Omental fat pad (tissue), 4 donors: ENCODE results near the gene CD1B. TPM values are rescaled to one million over a fixed set of nuclear protein-coding genes. Genes with fewer than 3 reads are reported as not detected.
"Not testable (repeated sequence)": the region's sequence is repeated elsewhere in the genome, so short reads cannot be mapped to it uniquely, and the experiment has no call there.

Source experiments
- ATAC-seq: fragments of 150-250 bp; one replicate; pipeline ENCODE4 v1.9.1; 2016; ENCODE audit warnings: mild to moderate bottlenecking, moderate library complexity; ENCODE audit not compliant: low FRiP score
- DNase-seq: peaks from one replicate; pipeline ENCODE4 v3.0.0-alpha.2; 2019; ENCODE audit warnings: low spot score
- total RNA-seq, 4 donors: library from RNA; depleted of rRNA; stranded (reverse); fragments of >200 nt; gene quantifications; one replicate each; pipeline ENCODE4 v1.1.0, GENCODE V29; 2016
- TF ChIP-seq, protein P1 (sequence below), 3 donors: fragments of 450-650 bp; IDR thresholded peaks; one replicate each; pipeline ENCODE4 v1.5.1; 2016 to 2017; ENCODE audit warnings: antibody characterized with exemption in 3 of 3, mild to moderate bottlenecking in 3 of 3, moderate library complexity in 2 of 3

Gene CD1B
- total RNA-seq, 4 donors from 2014 or later, result 0.38 TPM; not detected in 3

DNA sequence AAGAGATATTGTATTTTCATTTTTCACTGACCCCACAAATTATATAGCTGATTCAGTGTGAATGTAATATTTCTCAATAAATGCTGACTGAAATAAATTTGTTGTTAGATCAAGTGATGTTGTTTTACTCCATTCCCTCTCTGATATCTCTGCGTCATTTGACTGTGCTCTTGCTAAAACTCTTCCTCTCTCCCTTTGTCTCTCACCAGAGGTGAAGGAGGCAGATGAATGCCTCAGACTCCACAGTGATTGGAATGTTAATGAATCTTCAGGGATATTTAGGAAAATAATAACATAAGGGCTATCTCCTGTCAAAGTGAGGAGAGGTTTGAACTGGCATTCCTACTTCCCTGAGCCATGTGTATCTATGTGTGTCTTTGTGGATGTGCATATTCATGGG lies 26.1 kb upstream of the CD1B start:
- no peak for DNase-seq
- no peak for ATAC-seq
- TF ChIP-seq, protein P1, sequence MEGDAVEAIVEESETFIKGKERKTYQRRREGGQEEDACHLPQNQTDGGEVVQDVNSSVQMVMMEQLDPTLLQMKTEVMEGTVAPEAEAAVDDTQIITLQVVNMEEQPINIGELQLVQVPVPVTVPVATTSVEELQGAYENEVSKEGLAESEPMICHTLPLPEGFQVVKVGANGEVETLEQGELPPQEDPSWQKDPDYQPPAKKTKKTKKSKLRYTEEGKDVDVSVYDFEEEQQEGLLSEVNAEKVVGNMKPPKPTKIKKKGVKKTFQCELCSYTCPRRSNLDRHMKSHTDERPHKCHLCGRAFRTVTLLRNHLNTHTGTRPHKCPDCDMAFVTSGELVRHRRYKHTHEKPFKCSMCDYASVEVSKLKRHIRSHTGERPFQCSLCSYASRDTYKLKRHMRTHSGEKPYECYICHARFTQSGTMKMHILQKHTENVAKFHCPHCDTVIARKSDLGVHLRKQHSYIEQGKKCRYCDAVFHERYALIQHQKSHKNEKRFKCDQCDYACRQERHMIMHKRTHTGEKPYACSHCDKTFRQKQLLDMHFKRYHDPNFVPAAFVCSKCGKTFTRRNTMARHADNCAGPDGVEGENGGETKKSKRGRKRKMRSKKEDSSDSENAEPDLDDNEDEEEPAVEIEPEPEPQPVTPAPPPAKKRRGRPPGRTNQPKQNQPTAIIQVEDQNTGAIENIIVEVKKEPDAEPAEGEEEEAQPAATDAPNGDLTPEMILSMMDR (IDR thresholded peaks at IDR 0.05), result no peak

DNA sequence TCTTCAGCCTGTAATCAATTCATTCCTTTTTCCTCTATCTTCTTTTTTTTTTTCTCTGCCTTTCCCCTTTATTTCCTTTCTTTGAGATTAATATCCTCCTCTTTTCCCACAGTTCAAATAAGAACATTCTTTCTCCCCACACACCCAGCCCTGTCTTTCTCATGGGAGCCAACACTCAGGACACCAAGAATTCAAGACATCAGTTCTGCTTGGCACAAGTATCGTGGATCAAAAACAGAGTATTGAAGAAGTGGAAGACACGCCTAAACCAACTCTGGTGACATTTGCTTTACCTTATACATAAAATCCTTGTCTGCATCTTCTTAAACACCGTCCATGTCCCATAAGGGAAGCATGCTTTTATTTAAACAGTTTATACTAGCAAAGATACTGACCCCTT lies 25.3 kb upstream of the CD1B start:
- ATAC-seq, result no peak
- TF ChIP-seq, protein P1 (IDR thresholded peaks at IDR 0.05), result no peak
- no peak for DNase-seq

DNA sequence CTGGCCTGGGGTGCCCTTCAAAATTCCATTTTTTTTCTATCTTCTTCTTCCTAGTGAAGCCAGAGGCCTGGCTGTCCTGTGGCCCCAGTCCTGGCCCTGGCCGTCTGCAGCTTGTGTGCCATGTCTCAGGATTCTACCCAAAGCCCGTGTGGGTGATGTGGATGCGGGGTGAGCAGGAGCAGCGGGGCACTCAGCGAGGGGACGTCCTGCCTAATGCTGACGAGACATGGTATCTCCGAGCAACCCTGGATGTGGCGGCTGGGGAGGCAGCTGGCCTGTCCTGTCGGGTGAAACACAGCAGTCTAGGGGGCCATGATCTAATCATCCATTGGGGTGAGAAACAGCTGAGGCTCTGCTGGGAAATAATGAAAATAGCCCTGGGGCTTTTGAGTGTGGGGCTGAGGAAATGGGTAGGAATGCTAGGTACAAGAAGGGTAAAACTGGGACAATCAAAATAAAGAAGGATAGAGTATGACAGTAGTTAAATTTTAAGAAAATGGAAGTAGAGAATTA lies 24.5 kb upstream of the CD1B start:
- TF ChIP-seq, protein P1 (IDR thresholded peaks at IDR 0.05), result no peak
- ATAC-seq (no peak), DNase-seq (no peak)

DNA sequence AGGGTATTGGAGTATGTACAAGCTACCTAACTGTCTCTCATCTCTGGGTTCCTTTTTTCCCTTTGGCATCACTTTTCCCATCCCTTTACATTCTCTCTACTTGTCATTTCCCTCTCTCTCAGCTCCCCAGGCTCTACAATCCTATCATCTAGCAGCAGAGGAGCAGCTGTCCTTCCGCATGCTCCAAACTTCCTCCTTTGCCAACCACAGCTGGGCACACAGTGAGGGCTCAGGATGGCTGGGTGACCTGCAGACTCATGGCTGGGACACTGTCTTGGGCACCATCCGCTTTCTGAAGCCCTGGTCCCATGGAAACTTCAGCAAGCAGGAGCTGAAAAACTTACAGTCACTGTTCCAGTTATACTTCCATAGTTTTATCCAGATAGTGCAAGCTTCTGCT lies 22.9 kb upstream of the CD1B start:
- no peak for DNase-seq
- ATAC-seq, result no peak

DNA sequence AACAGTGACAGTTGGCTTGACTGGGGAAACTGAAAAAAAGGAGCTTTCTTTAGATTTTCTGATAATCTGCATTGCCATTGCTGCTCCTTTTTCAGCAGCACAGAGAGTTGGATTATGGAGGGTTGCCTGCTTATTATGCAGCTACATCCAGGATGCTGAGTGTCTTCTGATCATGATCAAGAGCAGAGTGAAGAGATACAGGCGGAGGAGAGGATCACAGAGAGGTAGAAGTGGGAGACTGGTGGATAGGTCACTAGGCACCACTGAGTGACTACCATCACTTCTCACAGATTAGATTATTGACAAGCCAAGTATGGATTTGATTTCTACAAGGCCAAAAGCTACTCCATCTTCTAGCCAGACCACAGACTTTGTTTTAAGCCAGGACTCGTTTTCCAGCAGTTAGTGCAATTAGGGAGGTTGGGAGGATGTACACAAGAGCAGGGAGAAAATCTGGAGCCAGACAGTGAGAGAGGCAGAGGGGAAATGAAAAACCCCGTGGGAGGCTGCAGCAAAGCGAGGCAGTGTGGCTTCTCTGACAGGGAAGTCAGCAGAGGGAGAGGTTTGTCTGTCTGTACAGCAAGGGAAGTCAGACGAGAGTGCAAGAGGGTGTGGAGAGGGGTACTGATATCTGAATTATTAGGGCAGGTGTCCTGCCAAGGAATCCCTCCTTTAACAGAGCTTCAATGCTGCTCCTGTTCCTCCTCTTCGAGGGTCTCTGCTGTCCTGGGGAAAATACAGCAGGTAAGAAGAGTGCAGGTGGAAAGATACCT lies 22.2 kb upstream of the CD1B start, which contains the start of gene CD1E:
CD1E (plus strand) TSS at position 592 of the 773 bp plus-strand sequence; CDS start at position 687, 95 bp downstream.
- ATAC-seq (no peak), DNase-seq (no peak)
- TF ChIP-seq, protein P1 (IDR thresholded peaks at IDR 0.05), result no peak

More for the DNA sequence above, 22.9 kb upstream of the CD1B start:
- TF ChIP-seq, protein P1 (IDR thresholded peaks at IDR 0.05), result no peak

DNA sequence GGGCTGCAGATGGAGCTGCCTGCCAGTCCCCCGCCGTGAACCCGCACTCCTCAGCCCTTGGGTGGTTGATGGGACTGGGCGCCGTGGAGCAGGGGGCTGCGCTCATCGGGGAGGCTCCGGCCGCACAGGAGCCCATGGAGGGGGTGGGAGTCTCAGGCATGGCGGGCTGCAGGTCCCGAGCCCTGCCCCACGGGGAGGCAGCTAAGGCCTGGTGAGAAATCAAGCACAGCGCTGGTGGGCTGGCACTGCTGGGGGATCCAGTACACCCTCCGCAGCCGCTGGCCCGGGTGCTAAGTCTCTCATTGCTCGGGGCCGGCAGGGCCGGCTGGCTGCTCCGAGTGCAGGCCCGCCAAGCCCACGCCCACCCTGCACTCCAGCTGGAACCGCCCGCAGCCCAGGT lies 17.6 kb upstream of the CD1B start:
- ATAC-seq, DNase-seq: not testable (repeated sequence)

DNA sequence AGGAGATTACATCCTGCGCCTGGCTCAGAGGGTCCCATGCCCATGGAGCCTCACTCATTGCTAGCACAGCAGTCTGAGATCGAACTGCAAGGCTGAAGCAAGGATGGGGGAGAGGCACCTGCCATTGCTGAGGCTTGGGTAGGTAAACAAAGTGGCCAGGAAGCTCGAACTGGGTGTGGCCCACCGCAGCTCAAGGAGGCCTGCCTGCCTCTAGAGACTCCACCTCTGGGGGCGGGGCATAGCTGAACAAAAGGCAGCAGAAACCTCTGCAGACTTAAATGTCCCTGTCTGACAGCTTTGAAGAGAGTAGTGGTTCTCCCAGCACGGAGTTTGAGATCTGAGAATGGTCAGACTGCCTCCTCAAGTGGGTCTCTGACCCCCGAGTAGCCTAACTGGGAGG lies 5.1 kb upstream of the CD1B start:
- not testable (repeated sequence) for ATAC-seq, DNase-seq

DNA sequence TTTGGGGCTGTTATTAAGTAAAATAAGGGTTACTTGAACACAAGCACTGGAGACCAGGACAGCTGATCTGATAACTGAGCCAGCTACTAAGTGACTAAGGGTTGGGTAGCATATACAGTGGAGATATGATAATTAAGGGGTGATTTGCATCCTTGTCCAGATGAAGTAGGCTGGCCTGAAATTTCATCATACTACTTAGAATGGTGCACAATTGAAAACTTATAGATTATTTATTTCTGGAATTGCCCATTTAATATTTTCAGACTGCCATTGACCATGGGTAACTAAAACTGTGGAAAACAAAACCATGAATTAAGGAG lies 3.8 kb upstream of the CD1B start:
- DNase-seq (no peak), ATAC-seq (no peak)
- TF ChIP-seq, protein P1 (IDR thresholded peaks at IDR 0.05), result no peak
